NOMO-1 (cell line): ENCODE data around the gene COL9A3.
A peak's percentile ranks its signal among the peaks of the same experiment; 100 is the strongest.

ENCODE experiments used
- DNase-seq, 2 experiments: peaks; one replicate each; lab custom pipeline; 2025; ENCODE audit not compliant: unreplicated experiment in 2 of 2; lab: John Stamatoyannopoulos, UW

Gene COL9A3

DNA sequence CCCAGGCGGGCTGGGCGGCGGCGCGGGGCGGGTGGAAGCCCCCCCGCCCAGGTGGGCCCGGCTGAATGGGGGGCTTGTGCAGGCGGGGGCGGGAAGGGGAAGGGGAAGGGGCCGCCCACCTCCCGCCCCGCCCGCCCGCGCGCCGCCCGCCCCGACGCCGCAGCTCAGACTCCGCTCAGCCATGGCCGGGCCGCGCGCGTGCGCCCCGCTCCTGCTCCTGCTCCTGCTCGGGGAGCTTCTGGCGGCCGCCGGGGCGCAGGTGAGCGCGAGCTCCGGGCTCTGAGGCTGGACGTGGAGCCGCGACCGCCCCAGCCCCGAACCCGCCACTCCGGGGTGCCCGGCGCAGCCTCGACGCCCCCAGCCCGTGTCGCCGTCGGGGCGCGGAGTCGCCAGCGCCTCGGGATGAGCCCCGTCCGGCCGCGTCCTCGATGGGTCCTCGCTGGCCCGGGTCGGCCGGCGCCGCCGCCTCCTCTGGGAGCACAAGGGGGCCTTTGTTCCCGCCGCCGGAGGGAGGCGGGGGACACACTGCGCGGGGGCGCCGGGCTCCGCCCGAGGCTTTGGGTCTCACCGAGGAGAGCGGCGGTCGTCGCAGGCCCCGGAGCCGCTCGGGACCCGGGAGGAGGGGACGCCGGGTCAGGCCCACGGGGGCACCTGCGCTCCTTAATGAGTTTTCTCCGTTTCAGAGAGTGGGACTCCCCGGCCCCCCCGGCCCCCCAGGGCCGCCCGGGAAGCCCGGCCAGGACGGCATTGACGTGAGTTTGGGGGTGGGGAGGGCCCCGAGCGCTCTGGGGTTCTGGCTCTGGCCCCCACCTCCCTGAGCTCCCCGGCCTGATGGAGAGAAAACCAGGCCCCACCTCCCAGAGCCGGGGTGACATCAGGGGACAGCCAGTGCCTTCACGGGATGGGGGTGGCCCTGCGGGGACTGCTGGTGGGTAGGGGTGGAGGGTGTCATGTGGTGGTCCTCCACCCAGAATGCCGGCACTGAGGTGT is at the start of gene COL9A3:
Gene COL9A3 (plus strand): TSS at position 167 of the 990 bp plus-strand sequence. CDS start 15 bp downstream, at position 182.
- DNase-seq = no peak

DNA sequence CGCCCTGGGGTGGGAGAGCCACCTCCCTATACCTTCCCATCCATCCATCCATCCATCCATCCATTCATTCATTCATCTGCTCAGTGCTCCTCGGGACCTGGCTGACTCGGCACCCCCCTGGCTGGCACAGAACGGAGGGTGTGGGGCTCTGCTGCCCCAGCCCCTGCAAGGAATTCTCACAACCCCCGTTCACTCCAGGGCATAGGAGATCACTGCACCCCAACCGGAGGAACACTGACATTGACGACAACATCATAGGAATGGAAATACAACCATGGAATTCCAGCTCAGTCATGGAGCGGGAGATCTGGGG is 48.7 kb upstream of the COL9A3 start:
- no peak for DNase-seq

DNA sequence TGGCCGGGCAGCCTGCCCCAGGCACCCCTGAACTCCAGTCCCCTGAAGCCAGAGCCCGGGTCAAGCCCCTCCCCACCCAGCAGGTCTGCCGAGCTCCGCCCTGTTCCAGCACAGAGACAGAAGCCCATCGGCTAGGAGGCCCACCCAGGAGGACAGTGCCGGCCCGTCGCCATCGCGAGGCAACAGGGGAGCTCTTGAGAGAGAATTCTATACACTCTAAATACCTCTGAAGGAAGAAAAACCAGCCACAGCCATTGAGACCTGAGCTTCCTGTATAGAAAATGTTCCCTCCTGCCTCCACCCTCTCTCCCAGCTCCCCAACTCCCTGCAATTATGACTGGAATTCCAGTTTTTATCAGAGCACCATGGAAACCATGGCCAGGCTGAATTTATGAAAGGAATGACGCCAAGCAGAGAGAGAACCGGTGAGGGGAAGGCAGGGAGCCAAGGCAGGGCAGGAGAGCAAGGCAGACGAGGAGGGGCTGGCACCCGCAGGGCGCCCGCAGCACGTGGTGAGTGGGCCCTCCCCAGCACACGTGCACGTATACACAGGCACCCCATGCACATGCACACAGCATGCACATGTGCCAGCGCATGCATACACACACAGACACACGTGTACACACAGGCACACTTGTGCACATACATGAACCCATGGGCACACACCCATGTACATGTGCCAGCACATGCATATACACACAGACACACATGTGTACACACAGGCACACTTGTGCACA is 48.1 kb upstream of the COL9A3 start:
- no peak for DNase-seq

DNA sequence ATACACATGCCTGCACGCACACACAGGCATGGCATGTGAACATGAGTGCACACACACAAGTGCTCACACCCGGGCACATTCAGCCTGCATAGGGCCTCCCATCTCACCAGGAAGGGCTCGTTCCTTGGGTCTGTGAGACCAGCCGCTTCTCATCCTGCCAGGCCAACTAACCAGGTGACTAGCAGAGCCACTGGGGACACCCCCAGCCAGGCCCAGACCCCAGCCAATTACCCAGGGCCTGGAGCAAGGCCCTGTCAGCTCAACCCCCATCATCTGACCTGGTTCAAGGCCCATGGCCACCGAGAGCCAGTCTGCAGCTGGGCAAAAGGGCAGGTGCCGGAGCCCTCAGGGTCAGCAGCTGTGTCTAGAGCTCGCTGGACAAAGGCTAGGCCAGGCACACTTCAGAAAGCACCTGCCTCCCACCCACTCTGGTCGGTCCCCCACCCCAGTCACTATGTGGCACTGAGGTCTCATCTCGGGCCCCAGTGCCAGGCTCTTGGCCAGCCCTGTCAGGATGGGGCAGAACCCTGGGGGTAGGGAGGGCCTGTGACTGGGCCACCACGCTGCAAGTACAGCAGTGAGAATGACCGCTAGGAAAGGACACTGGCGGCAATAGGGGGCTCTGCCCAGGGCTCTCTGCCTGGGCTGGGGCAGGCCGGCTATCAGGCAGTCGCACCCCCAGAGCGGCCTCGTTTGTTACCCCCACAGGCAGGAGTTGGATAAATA is 47.3 kb upstream of the COL9A3 start:
- no peak for DNase-seq

DNA sequence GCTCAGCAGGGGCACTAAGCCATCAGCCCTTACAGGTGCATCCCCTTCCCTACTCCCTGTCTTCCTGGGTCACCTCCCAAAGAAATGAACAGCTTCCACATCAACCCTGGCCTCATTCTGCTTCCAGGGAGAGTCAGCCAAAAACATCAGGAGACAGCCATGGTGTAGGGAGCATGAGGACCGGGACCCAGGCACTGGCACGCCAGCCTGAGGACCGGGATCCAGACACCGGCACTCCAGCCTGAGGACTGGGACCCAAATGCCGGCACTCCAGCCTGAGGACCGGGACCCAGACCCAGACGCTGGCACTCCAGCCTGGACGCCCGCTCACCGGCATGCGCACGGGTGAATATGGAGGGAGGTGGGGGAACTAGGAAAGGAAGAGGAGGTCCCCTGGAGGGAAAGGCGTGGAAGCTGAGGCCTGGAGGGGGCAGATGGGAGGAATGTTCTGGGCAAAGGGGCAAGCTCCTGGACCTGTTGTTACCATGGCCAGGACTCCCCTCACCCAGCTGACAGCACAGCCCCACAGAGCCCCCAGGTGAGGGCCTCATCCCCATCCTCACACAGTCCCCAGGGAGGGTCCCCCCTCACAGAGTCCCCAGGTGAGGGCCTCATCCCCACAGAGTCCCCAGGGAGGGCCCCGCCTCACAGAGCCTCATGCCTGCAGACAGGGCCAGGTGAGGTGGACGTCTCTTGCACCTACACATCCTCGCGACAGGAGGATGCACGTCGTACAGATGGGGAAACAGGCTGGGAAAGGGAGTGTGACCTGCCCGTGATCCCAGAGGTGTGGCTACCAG is 46.5 kb upstream of the COL9A3 start:
- DNase-seq = no peak

DNA sequence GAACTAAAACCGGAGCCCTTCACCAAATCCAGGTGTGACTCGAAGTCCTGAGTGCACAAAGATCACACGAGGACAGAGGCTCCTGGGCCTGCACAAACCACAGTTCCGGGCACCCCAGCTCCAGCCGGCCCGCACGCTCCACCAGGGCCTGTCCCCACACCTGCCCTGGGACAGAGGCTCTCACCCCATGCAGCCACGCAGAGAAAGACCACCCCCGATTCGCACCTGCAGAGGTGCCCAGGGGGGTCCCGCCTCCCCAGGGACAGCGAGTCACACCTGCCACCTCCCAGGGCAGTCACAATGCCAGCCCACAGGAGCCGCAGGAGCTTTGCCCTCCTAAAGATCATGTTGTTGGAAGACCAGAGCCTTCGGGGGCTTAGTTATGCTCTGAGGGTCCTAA is 45.9 kb upstream of the COL9A3 start:
- DNase-seq = no peak

DNA sequence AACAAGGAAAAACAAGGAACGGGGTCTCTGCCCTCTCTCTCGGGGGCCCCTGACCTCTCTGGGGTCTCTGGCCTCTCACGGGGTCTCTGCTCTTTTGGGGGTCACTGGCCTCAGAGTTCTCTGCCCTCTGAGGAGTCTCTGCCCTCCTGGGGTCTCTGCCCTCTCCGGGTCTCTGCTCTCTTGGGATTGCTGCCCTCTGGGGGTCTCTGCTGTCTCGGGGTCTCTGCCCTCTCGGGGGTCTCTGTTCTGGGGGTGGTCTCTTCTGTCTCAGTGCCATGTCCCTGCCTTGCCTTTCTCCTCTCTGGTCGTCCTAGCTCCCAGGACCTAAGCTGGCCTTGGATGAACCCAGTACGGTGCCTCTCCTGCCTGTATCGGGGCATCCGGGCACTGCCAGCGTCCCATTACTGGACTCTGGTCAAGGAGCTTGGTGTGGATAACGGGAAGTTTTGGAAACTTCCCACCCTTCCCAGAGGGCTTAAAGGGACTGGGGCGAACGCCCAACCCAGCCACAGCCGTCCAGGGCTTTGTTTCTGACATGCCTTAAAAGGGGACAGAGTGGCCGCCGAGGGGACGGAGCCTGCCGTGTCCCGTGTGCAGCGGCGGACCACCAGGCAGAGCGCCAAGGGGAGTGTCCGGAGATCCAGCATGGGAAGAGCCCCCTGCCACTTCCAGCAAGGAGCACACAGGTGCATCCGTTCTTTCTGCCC is 45.3 kb upstream of the COL9A3 start:
- DNase-seq = no peak

DNA sequence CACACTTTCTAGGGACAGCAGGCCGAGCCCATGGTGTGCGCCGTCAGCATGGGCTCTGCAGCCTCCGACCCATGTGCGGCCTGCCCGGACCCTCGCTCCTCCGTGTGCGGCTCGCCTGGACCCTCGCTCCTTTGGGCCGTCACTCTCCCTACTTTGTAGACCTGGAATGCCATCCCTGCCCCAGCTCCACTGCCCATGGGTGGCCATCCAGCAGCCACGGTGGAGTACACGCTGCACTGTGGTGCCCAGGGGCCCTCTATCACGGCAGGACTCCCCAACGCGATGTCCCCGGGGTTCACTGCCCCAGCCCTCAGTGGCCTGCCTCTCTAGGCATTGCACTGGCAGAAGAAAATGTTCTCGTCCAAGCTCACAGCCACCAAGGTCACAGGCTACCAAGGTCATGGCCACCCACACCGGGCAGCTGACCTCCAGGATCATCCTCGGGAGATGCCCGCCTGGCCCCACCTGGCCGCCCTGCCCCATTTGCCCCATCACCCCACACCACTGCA is 44.7 kb upstream of the COL9A3 start:
- DNase-seq = no peak

DNA sequence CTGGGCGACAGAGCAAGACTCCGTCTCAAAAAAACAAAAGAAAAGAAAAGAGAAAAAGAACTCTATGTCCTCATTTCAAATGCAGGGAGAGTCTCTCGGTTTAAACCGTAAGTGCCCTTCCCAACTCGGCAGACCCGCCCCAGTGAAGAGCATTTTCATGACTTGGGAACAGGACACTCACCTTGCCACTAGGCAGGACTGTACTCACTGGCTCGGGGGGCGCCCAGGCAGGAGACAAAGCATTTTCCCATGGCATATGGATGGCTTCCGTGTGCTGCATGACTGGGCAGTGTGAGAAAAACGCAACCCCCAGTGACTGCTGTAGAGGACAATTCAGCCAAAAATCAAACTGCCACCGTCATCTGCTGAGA is 44.2 kb upstream of the COL9A3 start:
- no peak for DNase-seq

DNA sequence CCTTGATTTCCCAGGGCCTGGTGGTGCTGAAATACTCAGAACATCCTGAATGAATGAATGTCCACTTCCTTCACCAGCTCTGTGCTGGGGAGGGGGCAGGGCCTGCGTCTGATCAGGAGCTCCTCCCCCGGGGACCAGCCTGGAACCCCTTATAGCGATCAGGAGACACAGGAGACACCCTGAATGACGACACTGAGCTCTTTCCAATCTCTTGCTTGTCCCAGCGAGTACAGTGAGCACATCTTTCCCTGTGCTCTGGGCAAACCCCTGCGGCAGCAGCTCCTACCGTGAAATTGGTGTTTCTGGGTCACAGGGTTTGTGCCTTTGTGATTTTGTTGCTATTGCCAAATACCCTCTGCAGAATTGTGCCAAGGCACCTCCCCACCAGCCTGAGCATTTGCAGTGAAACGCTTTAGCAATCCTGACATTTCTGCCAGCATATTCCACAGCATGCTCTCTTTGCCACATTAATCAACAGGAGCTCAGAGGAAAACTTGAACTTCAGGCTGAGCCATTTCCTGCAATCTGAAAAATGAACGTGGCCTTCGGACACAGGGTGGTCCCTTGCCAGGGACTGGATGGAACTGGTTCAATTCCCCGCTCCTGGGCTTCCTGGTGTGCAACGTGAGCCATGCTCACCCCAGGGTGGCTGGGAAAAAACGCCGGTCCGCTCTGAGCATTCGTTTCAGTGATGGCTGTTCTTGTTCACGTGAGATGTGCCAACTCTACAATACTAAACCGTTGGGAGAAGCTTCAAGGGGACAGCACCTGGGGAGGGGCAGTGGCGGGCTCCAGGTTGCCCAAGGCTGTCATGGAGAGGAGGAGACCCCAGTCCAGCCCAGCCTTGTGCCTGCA is 43.6 kb upstream of the COL9A3 start:
- no peak for DNase-seq

DNA sequence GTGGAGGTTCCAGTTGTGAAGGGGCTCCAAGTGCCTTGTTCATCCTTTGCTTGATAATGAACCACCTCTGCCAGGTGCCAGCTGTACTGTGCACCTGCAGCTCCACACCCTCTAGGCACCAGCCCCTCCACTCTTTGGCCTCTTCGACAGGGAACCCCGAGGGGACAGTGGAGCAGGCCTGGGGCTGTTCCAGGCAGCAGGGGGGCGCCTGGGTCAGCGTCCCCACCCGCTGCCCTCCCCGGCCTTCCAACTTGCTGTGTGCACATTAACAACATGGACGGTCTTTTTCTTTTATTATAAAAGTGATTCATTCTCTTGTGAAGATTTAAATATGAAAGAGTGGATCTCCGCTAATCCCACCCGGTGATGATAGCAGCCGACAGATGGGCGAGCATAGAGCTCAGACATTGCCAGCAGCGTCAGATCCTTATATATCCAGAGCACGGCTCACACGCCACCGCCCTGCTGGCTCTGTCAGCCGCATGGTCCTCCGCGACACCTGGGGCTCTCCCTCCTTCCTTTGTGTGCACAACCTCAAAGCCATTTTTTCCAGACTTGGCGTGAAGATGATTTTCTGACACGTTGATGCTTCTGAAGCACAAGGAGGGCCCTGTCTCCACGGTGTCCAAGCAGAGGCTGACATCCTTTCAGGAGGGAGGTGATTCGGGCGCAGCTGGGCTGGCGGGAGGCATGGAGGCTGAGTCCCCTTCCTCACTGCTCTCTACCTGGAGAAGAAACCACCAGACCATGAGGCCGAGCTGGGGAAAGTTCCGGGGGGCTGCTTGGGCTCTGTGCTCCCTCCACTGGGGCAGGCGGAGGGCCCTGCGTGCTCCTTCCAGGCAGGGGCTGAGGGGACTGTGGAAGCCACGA is 42.8 kb upstream of the COL9A3 start:
- DNase-seq = no peak

DNA sequence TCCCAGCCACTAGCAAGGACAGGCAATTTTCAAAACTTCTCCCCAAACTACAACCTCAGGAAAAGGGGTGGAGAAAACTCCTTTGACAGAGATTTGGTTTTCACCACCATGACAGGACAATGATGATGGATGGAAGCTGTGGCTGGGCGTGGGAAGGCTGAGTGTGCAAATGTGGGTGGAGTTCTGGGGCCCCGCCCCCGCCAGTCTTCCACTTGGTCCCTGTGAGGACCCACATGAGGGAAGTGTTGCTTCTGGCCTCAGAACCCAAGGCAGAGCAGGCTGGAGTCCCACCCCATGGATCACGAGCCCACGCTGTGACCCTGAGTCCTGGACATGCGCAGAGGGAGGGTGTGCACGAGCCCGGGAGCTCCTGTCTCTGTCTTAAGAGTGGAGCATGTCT is 42.1 kb upstream of the COL9A3 start:
- peak; percentile 44 to 46 for DNase-seq

DNA sequence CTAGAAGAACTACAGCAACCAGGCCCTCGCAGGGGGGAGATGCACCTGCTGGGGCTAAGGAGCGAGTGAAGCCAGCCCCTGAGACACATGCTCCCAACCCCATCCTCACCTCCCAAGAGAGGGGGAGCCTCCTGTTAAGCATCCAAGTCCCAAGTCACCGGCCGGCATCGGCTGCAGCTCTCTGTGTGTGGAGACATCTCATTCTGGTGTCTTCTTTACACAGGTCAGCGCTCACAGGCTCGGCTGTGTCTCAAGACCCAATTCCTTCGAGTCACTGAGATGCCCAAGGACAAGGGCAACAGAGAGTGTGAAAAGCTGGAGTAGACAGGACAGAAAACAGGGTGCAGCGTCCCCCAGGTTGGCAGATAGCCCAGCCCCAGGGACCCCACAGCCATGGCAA is 41.6 kb upstream of the COL9A3 start:
- no peak for DNase-seq

DNA sequence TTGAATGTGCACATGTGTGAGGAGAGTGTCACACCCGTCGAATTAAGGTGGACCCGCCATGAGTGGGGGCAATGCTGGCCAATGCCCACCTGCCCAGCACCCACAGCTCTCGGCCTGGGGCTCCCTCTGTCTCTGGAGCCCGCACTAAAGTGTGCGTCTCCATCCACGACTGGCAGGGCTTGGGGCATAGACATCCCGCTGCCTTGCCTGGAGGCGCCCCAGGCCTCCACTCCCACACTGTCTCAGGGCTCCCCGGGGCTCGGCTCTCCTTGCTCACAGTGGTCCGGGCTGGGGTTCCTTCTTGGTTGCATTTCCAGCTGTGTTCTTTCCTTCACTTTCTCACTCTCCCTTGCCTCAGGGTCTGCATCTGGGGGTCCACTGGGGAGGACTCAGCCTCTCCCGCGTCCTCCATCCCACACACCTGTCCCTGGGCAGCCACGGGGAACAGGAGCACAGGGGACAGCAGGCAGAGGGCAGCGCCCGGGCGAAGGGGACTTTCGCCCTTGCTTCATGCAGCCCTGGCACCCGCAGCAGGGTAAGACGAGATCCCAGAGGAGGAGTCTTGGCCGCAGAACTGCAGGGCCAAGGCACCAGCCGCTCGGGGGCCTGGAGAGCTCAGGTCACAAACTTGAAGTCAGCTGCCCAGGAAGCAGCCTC is 40.7 kb upstream of the COL9A3 start:
- DNase-seq = no peak

DNA sequence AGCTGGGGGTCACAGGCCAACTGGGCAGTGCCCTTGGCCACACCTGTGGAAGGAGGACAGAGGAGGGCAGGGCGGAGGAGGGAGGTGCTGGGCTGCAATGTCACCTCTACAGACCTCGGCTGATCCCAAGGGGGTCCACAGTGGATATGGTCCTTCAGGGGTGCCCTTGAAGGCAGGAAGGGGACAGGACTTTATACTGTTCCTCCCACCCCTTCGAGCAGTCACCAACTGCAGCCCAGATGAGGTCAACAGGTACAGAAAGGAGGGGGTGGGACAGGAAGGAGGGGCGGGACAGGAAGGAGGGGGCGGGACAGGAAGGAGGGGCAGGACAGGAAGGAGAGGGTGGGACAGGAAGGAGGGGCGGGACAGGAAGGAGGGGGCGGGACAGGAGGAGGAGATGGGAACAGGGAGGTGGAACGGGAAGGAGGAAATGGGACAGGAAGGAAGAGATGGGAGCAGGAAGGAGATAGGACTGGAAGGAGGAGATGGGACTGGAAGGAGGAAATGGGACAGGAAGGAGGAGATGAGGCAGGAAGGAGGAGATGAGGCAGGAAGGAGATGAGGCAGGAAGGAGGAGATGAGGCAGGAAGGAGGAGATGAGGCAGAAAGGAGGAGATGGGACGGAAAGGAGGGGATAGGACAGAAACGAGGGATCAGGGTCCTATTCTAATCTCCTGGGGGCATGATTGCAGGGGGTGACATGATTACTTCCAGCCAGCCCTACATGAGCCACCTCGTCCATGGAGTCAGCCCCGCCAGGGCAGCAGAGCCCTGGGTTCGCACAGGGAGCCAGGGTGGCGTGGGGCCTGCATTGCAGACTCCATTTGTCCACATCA is 39.9 kb upstream of the COL9A3 start:
- DNase-seq = peak; percentile 13 to 64

DNA sequence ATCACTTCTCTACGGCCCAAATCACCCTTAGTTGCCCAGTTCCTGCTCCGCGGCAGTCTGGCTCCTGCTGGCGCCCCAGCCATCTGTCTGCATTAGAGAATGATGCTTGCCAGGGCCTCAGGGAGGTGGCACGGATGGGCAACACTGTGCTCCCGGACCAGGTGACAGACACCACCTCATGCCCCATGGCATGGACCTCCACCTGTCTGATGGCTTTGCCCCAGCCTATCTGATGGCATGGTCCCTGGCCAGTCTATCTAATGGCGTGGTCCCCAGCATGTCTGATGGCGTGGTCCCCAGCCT is 39.4 kb upstream of the COL9A3 start:
- no peak for DNase-seq

DNA sequence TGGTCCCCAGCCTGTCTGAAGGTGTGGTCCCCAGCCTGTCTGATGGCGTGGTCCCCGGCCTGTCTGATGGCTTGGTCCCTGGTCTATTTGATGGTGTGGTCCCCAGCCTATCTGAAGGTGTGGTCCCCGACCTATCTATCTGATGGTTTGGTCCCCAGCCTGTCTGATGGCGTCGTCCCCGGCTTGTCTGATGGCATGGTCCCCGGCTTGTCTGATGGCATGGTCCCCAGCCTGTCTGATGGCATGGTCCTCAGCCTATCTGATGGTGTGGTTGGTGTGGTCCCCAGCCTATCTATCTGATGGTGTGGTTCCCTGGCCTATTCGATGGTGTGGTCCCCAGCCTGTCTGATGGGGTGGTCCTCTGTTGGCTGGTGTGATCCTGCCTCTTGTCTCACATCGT is 38.8 kb upstream of the COL9A3 start:
- DNase-seq = no peak
